Myocyte (in vitro differentiated cells): ENCODE results near the gene BDKRB2. TPM values are rescaled to one million over a fixed set of nuclear protein-coding genes. Genes with fewer than 3 reads are reported as not detected.
"Not testable (repeated sequence)": the region's sequence is repeated elsewhere in the genome, so short reads cannot be mapped to it uniquely, and the experiment has no call there.

Source experiments
- DNase-seq: peaks from one replicate; pipeline ENCODE4 v3.0.0-alpha.2; 2012; ENCODE audit warnings: low read depth
- total RNA-seq: library from RNA; depleted of rRNA; stranded (reverse); fragments of >200 nt; gene quantifications from 2 replicates; pipeline ENCODE4 v1.2.3, GENCODE V29; 2014

Gene BDKRB2
- total RNA-seq, 1 donor from 2014 or later = 0.19 TPM

GRCh38 chr14:96221841-96222240 is 17.2 kb downstream of the BDKRB2 start:
- no peak for DNase-seq

GRCh38 chr14:96224480-96225096 is 19.9 kb downstream of the BDKRB2 start:
- DNase-seq = no peak

- DNase-seq = no peak
These were observed 20.6 kb downstream of the BDKRB2 start for GRCh38 chr14:96225213-96225612.

GRCh38 chr14:96225745-96226151 is 21.1 kb downstream of the BDKRB2 start:
- peak; percentile 97 for DNase-seq

- no peak for DNase-seq
These were observed 22.8 kb downstream of the BDKRB2 start for GRCh38 chr14:96227428-96227827.

GRCh38 chr14:96229315-96229714 is 24.7 kb downstream of the BDKRB2 start:
- peak; percentile 76 for DNase-seq

- DNase-seq = no peak
These were observed 26.4 kb downstream of the BDKRB2 start for GRCh38 chr14:96231056-96231455.

- peak; percentile 39 for DNase-seq
These were observed 27.0 kb downstream of the BDKRB2 start for GRCh38 chr14:96231526-96232130.

- no peak for DNase-seq
These were observed 27.9 kb downstream of the BDKRB2 start for GRCh38 chr14:96232506-96232905.

- no peak for DNase-seq
These were observed 29.0 kb downstream of the BDKRB2 start for GRCh38 chr14:96233661-96234060.

GRCh38 chr14:96235426-96235825 is 30.8 kb downstream of the BDKRB2 start:
- DNase-seq = no peak

- no peak for DNase-seq
These were observed 33.0 kb downstream of the BDKRB2 start for GRCh38 chr14:96237641-96238040.

- no peak for DNase-seq
These were observed 34.1 kb downstream of the BDKRB2 start for GRCh38 chr14:96238676-96239265.

GRCh38 chr14:96239711-96240141 is 35.1 kb downstream of the BDKRB2 start:
- DNase-seq = no peak

GRCh38 chr14:96240641-96241040 is 36.0 kb downstream of the BDKRB2 start:
- no peak for DNase-seq

- DNase-seq = no peak
These were observed 37.5 kb downstream of the BDKRB2 start for GRCh38 chr14:96242126-96242525.

- DNase-seq = no peak
These were observed 39.1 kb downstream of the BDKRB2 start for GRCh38 chr14:96243785-96244184.

- not testable (repeated sequence) for DNase-seq
These were observed 40.4 kb downstream of the BDKRB2 start for GRCh38 chr14:96245074-96245473.

GRCh38 chr14:96245710-96246538 is 41.3 kb downstream of the BDKRB2 start:
- peak; percentile 63 for DNase-seq

- peak; percentile 85 for DNase-seq
These were observed 41.9 kb downstream of the BDKRB2 start for GRCh38 chr14:96246539-96246847.

GRCh38 chr14:96247031-96247430 is 42.4 kb downstream of the BDKRB2 start:
- no peak for DNase-seq

GRCh38 chr14:96249029-96249428 is 44.4 kb downstream of the BDKRB2 start:
- DNase-seq = no peak
